Stimulated activated naive CD4-positive, alpha-beta T cell (primary cell): ENCODE data around the gene GIN1.

ENCODE experiments used
- DNase-seq, 6 experiments: peaks; one replicate each; lab custom pipeline; 2025; lab: John Stamatoyannopoulos, UW

The GIN1 gene

GRCh38 chr5:103036601-103037000, 83.3 kb downstream of the GIN1 start:
- DNase-seq = no peak
